ENCODE data around the gene SCN3B.

The SCN3B gene

GRCh38 chr11:123653827-123654565 lies 428 bp downstream of the SCN3B start:
- DNase-seq, result peak; percentile 75

DNA sequence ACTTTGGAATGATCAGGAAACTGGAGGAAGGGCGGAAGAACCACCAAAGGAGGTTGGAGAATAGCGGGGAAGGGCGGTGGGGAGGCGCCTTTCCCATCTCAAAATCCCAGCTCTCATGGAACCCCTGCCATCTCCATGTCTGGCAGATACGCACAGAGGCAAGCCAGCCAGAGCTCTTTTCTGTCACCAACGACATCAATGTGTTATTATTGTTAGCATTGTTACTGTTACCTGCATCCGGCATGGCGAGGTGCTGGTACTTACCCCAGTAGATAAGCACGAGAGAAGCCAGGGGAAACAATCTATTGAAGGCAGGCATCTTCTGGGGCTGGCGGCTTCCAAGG lies 969 bp downstream of the SCN3B start:
- no peak for DNase-seq

DNA sequence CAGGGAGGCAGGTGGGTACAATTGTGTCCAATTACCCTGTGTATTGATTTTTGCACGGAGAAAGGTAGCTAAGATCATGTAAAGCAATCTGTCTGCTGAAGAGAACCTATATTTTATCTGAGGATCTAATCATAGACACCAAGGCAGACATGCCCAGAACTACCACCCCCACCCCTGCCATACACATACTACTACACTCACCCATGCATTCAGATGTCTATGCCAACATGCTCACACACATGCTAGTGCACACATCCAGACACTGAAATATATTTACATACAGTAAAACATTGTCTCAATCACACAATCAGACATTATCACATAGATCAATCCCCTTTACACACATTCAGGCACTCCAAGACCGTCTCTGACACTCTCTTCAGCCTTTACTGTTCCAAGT lies 1.8 kb downstream of the SCN3B start:
- DNase-seq, result no peak

DNA sequence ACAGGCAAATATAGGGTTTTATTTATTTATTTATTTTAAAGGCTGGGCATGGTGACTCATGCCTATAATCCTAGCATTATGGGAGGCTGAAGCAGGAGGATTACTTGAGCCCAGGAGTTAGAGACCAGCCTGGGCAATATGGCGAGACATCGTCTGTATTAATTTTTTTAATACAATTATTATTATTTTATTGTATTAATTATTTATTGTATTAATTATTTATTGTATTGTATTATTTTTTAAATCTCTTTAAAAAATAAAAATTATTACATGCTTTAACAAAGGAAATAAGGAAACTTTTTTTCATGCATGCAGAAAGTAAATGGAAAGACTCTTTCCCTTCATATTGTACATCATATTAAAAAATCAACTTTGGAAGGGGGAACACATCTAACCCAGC lies 3.5 kb downstream of the SCN3B start:
- DNase-seq, result no peak

DNA sequence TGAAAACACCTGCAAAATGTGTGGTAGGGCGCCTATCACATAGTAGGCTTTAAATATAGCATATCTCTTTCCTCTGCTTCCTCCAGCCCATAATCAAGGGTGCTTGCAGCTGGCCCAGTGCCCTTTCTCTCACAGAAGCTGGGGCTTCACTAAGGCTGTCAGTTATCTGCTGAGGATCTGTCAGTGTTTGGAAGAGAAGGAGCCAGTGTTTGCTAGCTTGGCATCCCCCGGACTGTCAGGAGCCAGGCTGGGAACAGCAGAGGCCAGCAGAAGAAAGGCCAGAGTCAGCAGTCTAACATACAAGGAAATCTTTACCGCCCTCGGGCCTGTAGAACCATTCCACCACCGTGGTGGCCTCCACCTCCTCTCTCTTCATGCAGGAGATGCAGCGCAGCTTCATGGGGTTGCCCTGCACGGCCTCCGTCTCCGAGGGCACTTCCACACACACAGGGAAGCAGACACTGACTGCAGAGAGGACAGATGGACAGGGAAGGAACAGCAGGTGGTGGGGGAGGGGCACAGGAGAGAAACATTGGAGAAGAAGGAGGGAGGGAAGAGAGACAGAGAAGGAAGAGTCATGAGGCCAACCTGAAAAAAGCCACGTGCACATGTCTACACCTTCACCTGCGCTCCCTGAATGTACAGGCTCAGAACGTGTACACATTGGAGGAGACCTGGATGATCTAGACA lies 9.0 kb downstream of the SCN3B start:
- no peak for DNase-seq

DNA sequence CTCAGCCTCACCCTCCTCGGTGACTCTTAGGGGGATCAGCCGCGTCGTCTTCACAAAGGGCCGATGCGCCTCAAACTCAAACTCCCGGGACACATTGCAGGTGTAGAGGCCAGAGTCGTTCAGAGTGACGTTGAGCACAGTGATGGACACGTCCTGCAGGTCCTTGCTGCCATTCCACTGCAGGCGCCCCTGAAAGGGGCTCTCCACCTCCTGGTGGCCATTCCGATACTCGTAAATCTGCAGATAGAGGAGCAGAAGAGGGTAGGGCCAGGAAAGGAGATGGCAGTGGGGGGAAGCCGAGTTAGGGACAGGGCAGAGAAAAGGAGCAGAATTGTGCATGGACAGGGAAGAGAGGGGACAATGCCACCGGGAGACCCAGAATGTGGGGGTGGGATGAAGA lies 12.0 kb downstream of the SCN3B start:
- no peak for DNase-seq

- DNase-seq, result no peak
These were observed 13.0 kb downstream of the SCN3B start for GRCh38 chr11:123641495-123641840.

GRCh38 chr11:123640677-123641494 lies 13.5 kb downstream of the SCN3B start:
- DNase-seq, result peak; percentile 43

- DNase-seq, result no peak
These were observed 14.4 kb downstream of the SCN3B start for GRCh38 chr11:123640029-123640428.

DNA sequence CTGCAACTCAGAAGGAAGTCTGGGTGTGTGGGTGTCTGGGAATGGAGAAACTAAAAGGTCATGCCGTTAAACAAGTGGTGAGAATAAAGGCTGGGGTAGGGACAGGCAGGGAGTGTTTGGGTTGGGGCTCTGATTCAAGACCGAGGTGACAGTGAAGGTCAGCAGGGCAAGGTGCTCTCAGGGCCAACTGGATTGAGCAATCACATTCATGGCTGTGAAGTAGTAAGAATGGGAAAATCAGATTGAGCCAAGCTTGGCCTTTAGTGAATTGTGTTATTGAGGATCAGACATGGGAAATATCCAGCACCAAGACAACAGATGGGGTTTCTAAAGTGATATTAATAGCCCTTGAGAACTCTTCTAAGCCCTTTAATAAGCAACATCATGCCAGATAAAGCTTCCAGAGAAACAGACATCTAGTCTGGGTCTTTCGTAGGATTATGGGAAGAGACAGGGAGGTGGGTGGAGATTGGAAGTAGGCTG lies 24.3 kb downstream of the SCN3B start:
- no peak for DNase-seq

- DNase-seq, result no peak
These were observed 25.3 kb downstream of the SCN3B start for GRCh38 chr11:123628936-123629683.

DNA sequence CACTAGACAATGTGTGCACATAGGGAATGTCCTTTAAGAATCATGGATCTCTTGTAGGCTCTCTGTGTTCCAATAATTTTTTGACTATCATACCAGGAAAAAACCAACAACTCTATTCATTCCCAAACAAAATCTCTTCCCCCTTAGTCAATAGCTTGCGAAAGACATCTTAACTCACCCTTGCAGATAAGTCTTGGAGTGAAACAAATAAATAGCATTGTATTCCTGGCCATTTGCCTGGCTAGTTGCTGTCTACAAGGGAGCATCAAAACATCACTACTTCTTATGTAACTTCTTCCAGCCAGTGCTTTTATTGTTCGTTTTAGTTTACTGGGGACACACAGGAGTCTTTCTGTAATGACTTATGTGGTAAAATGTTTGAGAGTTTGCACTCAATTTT lies 29.4 kb downstream of the SCN3B start:
- DNase-seq, result no peak

DNA sequence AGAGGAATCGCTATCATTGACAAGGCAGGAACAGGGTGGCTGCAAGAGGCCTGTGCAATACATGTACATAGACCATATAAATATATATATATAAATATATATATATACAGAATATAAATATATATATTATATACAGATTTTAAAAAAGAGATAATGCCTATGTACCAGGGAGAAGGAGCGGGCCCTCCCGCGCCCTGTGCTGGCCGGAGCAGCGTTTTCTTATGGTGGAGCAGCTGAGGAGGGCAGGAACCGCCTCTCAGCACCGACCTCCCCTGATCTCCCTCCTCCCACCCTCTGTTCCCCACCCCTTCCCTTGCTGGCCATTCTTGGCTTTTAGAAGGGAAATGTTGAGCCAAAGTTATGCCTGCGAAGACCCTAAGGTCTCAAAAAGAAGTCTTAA lies 31.8 kb downstream of the SCN3B start:
- DNase-seq, result no peak

DNA sequence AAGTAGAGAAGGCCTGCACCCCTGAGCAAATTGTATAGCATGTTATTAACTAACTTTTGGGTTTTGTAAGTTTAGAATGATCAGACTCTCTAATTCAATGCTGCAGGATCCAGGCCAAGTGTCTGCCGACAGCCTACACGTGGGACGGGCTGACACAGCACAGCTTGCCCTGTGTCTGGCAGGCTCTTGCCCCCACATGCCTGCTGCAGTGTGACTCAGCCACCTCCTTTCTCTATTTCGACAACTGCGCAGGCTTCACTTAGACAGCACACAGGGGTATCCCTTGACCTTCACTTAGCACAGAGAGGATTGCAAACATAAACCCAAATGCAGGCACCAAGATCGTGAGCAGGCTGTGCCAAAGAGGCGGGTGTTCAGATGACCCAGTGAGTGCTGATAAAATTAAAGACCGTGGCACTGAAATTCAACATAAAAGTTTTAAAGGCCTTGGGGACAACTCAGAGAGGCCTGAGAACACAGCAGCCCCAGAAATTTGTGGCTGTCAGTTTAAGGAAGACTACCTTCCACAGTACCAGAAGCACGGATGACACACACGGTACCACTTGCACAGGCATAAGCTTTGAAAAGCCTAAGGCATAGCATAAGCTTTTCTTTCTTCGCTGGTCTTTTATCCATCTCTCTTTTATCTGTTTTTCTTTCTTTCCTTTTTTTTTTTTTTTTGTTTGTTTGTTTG lies 37.8 kb downstream of the SCN3B start:
- DNase-seq, result no peak

GRCh38 chr11:123611698-123612097 lies 42.7 kb downstream of the SCN3B start:
- no peak for DNase-seq

GRCh38 chr11:123608945-123609344 lies 45.5 kb downstream of the SCN3B start:
- DNase-seq, result no peak

DNA sequence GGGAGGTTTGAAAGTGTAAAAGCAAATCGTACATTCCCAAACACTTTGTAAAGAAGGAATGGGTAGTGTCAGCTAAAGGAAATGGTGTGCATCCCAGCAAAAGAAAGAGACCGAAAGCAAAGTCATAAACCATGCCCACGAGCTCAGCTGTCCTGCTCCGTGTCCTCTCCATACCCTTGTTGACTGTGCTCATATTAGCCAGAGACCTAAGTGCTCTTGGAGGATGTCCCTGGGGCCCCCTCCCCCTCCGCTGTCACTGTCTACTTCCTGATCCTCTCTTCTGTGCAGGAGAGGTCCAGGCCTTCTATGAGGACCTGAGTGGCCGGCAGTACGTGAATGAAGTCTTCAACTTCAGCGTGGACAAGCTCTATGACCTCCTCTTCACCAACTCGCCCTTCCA lies 46.1 kb downstream of the SCN3B start:
- no peak for DNase-seq

GRCh38 chr11:123607781-123608180 lies 46.6 kb downstream of the SCN3B start:
- no peak for DNase-seq

DNA sequence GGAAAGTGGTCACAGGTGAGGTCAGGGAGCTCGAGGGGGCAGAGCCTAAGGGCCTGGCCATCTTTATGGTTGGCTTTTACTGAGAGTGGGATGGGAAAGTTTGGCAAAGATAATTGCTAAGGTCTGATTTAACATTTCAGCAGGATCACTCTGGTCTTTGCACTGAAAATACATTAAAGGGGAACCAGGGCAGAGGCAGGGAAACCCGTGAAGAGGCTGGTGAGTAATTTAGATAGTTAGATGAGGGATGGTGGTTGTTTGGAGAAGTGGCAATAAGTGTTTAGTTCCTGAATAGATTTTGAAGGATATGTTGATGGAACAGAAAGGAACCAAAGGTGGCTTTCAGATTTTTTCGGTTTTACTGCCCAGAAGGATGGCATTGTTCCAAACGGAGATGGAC lies 50.8 kb downstream of the SCN3B start:
- no peak for DNase-seq

- DNase-seq, result no peak
These were observed 52.7 kb downstream of the SCN3B start for GRCh38 chr11:123601743-123602142.

DNA sequence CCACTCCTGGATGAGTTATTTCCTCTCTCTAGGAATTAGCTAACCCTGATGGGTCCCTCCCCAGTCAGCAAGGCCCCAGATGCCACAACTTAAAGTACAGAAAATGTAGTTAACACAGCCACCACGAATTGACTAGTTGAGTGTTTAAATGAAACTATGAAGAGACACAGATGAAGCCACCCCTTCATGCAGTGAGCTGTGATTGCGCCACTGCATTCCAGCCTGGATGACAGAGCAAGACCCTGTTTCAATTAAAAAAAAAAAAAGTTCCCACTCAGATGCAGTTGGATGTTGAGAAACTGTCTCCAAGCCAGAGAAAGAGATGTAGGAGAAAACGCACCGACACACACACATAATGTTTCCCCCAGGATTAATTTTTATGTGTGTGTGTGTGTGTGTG lies 53.3 kb downstream of the SCN3B start:
- no peak for DNase-seq

DNA sequence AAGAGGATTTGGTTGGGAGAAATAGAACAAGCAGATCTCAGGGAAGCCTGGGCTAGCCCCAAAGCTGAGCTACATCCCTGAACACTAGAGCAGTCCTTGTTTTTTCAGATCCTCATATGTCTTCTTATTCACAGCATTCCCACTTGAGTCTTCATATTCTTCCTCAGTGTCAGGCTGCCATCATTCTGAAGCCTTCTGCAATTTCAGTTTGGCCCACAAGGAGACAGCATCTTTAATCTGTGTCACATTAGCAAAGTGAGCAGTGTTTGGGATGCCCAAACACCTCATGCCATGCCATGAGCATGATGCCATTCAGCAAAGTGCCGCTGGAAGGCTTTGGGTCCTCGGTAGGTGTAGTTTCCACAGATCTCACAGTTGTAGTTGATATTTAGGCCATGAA lies 56.6 kb downstream of the SCN3B start:
- DNase-seq, result no peak

- DNase-seq, result no peak
These were observed 59.5 kb downstream of the SCN3B start for GRCh38 chr11:123594921-123595320.

All from NCI-H1092 (cell line).